Activated naive CD4-positive, alpha-beta T cell treated with Interleukin-2 at 50 U/mL for 16 hours (primary cell): ENCODE results near the gene TSPAN9.

ENCODE experiments used
- DNase-seq: peaks from one replicate; pipeline ENCODE4 v3.0.0-alpha.2; 2020

Gene TSPAN9

DNA sequence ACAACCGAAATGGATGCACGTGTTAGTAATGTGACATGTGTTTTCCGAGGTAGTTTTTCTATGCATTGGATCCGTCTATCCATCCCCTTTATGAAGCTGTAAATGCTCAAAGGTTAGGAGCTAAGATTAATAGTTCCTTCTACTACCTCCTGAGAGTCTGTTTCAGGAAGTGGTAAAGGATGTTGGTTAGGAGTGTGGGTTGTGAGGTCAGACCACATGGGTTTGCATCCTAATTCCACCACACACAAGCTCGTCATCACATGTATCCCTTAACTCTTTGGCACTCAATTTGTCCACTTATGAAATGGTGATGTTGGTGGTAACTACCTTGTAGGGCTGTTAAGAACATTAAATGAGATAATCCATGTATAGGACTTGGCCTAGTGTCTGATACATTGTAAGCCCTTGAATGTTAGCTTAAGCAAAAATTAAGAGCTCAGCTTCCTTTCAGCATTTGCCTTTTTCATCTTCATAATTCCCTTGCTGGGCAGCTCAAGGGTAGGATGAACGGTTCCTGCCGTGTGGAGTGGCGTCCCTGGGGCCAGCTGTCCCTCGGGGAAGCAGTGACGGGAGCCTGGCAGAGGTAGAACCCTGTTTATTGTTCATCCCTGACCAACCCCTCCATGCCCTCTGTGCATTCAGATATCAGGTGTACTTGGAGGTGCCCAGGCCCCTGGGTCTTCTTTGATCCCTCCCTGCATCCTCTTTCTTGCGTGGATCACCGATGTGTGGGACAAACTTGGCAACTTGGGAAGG lies 52.3 kb downstream of the TSPAN9 start:
- no peak for DNase-seq

DNA sequence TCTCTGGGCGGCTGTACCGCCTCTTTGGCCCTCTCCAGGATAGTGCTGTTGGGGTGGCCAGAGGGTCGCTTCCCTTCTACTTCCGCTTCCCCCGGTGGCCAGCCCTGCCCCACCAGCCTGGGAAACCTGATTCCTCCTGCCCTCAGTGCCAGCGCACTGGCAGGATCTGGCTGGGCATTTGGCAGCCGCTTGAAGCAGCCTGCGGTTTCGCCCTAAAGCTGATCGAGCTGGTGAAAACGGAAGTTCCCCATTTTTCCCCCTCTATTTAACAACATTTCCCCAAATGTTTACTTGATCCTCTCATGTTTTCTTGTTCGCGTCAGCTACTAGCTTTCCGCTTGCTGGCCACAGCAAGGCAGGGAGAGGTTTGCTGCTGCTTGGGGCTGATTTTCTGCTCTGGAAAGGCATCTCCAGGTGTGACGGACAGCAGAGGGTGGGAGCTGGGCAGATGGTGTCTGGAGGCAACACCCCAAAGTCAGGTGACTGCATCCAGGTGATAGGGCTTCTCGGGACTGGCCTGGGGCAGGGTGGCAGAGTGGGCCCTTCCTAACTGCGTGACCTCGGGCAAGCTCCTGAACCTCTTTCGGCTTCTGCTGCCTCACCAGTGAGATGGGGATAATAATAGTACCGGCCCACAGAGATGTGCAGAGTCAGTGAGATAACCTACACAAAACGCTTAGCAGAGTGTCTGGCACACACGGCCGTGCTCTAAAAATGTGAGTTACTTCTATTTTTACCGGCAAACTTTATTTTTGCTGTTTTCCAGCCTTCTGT lies 53.1 kb downstream of the TSPAN9 start:
- no peak for DNase-seq

DNA sequence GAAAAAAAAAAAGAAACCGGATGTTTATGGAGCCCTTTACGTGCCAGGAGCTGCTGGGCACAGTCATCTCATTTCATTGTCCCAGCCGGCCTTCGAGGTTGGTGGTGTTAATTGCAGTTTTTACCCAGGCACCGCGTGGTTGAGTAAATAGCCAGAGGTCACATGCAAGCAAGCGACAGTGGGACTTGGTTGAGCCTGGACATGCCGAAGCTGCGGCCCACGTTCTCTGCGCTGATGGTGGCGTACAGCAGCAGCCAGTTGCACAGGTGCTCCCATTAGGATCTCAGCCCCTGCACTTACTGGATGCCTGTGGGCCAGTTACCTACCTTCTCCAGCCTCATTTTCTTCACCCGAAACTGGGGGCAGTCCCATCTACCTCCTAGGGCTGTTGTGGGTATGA lies 54.0 kb downstream of the TSPAN9 start:
- DNase-seq = no peak

DNA sequence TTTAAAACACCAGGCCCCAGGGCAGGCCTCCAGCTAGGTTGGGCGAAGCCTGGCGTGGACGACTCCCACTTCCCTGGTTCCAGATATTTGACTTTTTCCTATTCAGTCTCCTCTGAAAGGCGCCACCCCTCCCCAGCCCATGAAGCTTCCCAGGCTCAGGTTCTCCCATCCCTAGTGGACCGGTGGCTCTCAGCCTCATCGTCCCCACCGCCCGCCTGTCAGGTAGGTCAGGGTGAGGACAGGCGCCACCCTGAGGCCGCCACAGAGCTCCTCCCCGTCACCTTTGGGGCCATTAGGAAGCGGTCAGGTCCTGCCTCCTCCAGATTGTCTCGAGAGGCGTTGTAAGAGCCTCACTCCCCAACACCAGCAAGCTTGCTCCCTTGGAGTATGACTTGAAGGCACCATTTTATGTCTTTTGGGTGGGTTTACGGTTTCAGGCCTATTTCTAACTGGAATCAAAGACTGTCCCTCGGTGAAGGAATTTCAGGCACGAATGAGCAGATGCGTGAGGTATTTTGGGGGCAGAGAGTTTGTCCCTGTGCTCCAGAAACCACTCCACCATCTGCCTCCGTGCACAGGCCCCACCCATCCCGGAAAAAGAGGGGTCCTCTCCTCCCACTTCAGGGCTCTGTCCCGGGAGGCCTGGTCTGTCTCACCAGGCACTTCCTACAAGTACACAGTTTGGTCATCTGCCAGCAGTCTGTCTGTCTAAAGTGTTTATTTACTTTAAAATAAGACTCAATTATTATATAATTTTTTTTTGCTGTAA lies 55.6 kb downstream of the TSPAN9 start:
- no peak for DNase-seq

DNA sequence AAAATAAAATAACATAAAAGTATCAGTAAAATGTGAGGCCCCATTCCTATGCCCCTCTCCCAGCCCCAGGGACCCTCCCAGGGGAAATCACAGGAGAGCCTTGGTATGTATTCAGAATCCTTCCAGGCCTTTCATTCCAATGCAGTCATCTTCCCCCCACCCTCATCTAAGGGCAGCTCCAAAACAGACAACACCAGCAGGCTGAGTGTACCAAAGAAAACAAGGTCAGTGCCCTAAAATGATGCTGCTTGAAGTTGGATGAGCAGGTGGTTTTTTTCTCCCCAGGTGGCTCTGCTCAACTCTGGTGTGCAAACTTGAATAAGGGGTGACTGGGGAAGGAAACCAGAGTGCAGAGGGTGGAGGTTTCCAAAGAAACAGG lies 56.2 kb downstream of the TSPAN9 start:
- no peak for DNase-seq

DNA sequence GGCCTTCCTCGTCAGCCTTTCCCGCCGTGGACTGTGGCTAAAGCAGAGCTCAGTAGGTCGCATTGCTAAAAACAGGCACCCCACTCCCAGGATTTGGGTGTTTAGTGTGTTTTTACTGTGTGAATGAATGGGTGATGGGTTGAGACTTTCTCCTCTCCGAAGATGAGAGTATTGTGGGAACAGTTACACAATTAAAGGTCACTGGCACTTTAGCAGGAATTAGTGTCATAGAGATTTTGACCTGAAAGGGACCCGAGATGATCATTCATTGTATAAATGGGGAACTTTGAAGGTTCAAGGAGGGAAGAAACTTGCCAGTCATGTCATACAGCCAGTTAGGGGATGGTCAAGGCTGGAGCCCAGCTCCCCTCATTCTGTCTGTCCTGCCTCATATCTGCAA lies 56.9 kb downstream of the TSPAN9 start:
- no peak for DNase-seq

DNA sequence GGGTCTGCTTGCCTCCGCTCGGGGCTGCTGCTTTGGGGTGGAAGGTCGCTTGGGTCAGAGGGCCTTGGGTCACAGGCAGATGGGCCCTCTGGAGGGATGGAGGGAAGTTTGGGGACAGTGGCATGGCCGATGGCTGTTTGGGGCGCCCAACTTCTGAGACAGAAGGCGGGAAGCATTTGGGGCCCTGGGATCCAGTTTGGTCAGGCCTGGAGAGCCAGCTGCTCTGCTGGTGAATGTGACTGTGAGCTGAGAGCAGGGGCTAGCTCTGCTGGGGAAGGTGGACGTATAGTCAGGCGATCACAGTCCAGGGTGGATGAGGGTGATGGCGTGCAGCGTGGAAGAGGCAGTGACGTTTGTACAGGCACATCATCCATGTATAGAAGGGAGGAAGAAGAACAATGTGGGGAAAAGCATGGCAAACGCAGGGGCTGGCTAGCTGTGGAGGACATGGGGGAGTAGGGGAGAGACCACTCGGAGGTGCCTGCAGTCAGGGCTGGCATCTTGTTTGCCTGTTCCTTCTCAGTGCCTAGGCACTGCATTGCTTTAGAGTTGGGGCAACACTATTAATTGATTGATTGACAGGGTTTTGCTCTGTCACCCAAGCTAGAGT lies 57.5 kb downstream of the TSPAN9 start:
- DNase-seq = no peak

DNA sequence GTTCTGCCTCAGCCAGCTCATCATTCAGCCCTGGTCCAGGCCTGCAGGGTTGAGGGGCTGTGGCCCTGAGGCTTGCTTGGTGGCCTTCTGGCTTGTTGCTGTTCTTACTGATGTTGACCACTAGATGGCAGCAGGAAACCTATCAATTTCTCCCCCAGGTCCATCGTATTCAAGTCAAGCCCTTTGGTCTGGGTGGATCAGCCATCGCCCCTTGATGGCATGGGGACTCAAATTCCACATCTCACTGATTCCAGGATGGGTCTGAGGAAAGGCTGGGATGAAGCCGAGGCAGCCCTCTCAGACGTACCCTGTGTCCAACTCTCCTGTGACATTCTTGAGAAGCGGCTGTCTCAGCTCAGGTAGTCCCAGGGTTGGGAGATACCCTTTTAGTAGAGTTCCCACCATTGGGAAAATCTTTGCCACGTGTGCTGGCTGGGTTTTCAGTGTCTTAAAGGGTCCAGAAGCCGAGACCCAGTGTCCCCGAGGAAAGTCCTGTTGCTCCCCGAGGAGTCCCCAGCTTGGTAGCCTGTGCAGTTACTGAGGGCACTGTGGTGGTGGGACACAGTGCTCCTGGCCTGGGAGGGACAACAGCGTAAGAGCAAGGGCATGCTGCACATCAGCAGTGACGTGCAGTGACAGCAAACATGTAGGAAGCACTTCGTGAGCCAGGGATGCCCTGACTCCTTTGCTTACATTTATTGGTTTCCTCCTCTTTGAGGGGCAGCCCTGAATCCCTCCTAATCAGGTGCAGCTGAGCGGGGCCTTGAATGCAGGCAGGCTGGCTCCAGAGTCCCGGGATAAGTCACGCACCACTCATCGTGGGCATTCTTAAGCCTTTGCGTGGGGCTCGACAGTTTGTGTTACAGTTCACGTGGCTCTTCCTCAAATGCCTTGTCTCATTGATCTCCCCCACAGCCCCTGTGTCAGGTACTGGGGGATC lies 58.6 kb downstream of the TSPAN9 start:
- peak; percentile 30 for DNase-seq

DNA sequence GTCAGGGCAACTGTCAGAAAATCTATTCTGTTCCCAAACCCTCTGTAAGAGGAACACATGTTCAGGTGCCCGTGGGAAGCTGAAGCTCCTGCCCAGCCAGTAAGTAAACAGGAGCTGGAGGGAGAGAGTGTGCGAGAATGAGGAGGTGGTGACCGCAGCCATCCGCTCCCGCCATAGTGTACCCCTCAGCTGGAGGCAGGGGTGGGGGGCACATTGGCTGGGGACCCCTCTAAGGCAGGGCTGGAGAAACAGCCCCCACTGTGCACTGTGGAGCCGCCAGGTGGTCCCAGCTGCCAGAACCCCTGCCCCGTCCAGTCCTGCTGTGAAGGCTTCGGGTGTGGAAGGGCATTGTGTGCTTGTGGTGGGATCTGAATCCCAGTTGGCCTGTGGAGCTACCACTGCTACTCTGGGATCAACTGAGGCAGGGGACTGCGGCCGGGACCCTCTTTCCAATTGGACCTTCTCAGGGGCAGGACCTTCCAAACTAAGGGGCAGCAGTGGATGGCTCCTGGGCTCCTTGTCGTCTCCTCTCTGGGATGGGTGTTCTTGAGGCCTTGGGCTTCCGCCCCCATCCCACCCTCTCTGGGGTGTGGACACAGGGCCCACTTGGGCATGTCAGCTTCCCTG lies 59.6 kb downstream of the TSPAN9 start:
- no peak for DNase-seq

DNA sequence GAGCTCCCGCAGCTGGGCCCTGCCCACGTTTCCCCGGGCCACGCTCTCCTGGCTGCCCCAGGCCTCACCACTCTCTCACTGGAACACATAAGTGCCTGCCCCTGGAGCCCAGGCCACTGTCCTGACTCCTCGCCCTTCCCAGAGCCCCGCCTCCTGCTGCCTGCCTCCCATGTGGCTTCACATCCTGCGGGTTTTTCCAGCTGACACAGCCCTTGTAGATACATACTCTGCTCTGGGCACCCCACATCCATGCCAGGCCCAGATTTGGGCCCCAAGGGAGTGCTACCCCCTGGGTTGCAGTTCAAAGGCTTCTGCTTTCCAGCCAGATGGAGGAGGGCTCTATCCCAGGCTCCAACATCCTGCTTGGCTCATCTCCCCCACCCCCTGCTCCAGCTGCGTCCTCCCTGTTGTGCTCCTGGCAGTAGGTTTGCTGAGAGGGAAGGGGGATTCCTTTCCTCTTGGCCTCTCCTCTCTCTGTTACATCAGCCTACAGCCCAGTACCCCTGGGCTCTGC lies 60.1 kb downstream of the TSPAN9 start:
- DNase-seq = no peak

DNA sequence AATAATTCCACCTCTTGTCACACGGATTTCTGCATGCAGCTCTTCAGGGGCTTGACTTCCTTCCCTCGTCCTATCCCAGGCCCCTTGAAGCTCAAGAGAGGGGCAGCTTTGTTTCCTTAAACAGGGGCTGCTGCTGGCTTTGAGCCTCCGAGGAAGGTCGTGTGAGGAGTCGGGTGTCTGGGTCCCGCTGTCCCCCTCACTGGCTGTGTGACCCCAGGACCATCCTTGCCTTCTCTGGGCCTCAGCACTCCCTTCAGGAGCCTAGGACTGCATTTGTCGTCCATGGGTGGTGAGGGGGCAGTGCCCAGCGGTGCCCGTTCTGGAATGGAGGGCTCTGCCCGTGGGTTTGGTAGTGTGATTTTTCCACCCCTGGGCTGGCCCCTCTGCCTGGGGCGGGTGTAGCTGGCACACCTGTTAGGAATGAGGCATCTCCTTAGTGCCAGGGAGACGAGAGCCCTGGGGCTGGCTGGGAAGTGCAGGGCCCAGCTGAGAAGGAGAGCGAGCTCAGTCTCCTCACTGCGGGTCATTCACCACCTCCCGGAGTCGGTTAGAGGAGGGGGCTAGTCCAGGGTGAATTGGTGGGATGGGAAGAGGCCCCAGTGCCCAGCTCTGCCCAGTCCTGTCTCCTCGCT lies 60.8 kb downstream of the TSPAN9 start:
- DNase-seq = no peak

DNA sequence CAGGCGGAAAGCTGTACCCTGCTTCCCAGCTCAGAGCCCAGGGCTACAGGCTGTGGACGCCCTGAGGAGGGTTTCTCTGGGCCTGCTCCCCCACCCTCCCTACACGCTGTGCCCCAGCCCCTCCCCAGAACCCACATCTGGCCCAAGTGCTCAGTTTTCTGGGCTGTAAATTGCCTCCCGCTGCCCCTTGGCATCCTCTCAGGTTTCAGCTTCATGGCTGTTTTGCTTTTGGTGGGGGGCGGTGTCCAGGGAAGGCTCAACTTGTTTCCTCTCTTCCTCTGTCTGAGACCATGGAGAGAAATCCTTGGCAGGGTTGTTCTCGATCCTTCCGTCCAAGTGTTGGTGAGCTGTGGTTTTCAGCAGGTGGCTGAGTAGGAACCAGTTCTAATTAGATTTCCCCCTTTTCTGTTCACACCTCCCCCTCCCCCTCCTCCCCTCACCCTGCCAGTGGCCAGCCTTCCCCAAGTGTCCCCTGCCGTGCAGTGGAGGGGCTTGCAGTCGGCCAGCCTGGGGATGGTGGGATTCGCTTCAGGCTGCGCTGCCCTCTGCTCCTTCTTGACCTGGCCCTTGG lies 61.8 kb downstream of the TSPAN9 start:
- DNase-seq = no peak

DNA sequence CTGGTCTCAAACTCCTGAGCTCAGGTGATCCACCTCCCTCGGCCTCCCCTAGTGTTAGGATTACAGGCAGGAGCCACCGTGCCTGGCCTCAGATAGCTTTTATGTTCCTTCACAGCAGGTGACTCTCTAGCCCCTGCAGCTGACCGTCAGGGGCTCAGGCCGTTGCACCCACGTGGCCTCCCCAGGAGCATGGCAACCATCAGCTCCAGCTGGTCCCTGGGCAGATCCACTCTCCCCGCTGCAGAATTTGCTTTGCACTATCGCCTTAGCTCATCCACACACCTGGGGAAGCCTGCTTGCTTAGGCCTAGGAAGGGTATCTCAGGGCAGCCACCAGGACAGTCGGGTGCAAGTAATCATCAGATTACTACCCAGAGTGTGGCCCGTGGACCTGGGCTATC lies 62.6 kb downstream of the TSPAN9 start:
- DNase-seq = no peak

DNA sequence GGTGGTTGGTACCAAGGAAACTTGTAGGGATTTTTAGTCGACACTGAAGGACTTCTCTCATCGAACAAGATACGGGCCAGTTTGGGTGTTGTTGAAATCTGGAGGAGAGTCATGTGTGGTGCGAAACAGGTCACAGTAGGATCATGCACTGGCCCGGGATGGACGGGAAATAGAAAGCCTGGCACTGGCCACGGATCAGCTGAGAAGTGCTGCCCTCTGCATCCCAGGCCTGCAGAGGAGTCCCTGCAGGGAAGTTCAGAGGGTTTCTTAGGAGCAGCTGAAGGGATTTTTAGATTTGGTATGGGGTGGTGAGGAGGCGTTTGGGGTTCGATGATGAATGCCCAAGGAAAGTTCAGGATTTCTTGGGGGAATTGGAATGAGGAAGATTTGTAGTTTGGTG lies 63.1 kb downstream of the TSPAN9 start:
- DNase-seq = no peak

DNA sequence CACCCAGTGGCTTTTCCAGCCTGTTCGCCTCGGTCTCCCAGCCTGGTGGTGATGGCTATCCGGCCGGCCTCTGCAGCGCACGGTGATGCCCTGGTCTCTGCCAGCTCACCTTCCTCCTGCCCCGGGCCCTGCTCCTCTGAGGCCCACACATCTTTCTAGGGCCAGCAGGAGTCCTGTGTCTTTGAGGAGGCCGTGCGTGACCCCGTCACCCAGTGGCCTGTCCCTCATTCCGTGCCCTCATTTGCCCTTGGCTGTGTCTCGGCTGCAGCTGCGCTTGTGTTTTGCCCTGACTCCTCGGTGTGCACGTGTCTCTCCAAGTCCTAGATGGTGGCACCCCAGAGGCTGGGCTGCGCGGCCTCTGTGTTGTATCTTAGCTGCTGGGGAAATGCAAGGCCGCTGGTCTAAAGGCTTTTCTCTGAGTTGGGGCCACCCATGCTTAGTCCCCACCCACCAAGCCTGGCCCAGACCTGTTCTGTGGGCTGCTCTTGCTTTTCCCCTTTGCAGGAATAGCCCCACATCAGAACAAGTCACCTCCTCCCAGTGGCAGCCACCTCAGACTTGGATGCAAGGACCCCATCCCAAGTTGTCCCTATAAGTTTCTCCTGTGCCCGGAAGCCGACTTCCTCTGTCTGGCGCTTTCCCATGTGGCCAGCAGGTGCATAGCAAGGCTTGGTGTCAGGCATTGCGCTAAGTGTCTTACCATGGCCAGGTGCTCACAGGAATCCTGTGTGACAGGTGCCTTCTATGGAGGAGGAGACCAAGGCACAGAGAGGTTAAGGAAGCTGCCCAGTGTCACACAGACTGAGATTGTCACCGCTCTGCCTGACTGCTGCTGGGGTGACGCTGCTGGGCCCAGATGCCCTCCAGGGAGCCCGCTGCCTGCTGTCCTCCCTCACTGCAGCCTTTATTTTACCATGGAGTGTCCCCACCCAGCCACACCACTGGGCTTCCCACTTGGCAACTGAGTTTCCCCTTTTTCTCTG lies 64.5 kb downstream of the TSPAN9 start:
- no peak for DNase-seq

DNA sequence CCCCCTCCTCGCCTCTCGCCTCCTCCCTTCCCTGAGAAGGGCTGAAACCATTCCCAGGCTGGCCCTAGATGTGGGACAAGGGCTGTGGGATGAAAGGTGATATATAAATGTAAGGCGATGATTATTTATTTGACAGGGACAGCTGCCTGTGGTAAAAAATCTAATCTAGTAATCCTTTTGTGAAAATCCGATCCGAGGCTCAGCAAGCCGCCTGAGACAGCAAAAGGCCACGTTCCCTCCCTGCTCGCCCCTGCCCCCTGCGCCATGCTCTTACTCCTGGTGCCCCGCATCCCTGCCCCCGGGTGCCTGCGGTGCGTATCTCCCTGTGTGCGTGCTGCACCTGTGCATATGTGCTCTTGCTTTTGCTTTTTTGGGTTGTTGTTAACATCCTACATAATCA lies 65.2 kb downstream of the TSPAN9 start:
- DNase-seq = no peak

DNA sequence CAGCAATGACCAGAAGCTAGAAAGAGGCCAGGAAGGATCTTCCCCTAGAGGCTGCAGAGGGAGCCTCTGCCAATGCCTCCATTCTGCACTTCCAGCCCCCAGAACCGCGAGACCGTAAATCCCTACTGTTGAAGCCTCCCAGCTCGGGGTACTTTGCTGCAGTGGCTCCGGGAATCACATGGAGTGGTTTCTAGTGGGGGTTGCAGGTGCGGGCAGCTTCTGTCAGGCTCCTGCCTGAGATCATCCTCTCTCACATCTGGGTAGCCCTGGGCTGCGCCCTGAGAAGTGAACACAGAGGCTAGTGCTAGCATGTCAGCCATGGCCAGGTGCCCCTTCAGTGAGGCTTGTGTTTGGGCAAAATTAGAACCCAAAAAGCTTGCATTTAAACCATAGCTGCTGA lies 67.3 kb downstream of the TSPAN9 start:
- no peak for DNase-seq

DNA sequence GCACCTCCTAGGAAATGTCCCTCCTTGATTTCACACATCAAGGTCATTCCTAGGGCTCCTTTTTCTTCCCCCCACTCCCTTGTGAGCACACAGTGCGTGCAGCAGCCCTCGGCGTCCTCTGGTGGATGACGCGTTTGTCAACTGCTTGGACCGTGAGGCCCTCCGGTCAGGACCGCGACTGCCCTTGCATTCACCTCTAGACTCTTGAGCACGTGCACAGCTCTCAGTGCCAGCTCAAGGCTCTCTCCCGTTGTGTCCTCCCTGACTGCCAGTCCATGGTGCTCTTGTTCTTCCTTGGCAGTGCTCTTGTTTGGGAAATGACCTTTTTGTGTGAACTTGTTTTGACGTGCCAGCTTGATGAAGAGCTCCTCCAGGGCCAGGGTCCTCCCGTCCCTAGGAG lies 67.9 kb downstream of the TSPAN9 start:
- no peak for DNase-seq

DNA sequence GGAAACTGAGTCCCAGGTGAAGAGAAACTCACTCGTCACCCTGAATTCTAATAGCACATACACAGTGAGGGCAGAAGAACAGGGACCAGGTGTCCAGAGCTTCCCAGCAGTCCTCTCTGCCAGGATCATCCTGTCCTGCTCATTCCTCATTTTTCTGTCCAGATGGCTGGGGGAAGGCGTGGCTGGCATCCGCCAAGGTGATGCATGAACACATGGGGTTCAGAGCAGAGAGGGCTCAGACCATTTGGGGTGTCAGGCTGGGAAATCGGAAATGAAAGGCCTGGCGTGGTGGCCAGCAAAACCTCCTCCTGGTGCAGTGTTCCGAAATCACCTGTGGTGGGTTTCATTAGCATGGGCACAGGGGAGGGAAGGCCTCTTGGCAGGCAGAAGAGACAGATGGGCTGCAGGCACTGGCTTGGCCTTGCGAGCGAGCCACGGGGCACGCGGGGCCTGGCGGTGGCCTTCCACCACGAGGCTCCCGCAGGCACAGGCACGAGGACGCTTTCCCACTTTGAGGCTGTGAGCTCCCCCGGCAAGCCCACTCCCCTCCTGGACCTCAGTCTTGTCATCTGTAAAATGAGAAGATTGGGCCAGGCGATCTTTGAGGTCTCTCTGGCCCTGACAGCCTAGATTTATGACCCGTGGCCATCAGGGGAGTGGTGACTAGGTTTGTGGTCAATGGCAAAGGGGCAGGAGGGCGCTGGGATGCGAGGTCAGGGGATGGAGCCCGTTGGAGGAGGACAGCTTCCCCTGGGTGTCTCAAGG lies 68.5 kb downstream of the TSPAN9 start:
- DNase-seq = no peak
